GM08714 (cell line): ENCODE data around the gene FAM193A.
"Not testable (repeated sequence)": the region's sequence is repeated elsewhere in the genome, so short reads cannot be mapped to it uniquely, and the experiment has no call there.

Experiments
- H3K4me3 ChIP-seq: fragments of 200-500 bp; sonication (Bioruptor generic); 2 replicates; pipeline ENCODE4 v1.5.1; 2014; ENCODE audit warnings: mild to moderate bottlenecking, low read length, inconsistent platforms
- ZNF274 ChIP-seq: IDR thresholded peaks from 2 replicates; pipeline ENCODE4 v1.6.1; 2012; ENCODE audit warnings: mild to moderate bottlenecking, low read depth, low read length

FAM193A gene

DNA sequence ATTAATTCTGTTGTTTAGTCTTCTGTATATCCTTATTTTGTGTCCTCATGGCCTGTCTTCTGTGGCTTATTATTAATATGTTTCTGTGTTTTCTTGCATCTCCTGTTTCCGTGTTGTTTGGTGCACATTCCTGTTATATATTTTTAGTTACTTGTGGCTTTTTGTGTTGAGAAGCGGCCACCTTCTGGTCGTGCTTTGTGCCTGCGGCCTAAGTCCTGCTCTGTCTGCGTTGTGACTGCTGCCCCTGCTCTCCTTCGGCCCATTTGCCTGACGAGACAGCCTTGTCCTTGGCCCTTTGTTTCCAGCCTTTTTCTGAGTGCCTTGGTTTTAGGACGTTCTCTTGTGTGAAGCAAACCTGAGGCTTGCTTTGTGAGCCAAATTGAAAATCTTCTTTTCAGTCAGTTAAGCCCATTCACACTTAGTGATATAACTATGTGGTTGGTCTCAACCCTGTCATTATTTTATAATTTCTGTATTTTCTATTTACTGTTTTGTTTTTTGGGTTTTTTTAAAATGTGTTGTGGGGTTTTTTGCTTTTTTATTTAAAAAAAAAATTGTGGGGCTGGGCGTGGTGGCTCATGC lies 175.9 kb downstream of the FAM193A start:
- TF ChIP-seq ZNF274, result no peak
- no peak overlapping the region for H3K4me3 ChIP-seq

DNA sequence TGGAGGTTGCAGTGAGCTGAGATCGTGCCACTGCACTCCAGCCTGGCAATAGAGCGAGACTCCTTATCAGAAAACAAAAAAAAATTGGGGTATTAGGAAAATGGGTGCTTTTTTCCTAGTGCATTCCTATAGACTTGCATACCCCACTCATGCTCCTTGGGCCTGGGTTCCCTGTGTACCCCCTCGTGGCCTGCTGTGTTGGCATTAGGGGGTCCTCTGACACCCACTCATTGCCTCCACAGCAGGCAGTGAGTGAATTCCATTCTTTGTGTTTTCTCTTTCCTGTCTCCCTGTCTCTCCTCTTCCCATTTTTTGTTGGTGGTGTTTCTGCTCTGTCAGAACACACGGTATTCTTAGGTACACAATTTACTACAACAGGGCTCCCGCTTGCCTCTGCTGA lies 176.9 kb downstream of the FAM193A start:
- no peak for TF ChIP-seq ZNF274
- no peak overlapping the region for H3K4me3 ChIP-seq

DNA sequence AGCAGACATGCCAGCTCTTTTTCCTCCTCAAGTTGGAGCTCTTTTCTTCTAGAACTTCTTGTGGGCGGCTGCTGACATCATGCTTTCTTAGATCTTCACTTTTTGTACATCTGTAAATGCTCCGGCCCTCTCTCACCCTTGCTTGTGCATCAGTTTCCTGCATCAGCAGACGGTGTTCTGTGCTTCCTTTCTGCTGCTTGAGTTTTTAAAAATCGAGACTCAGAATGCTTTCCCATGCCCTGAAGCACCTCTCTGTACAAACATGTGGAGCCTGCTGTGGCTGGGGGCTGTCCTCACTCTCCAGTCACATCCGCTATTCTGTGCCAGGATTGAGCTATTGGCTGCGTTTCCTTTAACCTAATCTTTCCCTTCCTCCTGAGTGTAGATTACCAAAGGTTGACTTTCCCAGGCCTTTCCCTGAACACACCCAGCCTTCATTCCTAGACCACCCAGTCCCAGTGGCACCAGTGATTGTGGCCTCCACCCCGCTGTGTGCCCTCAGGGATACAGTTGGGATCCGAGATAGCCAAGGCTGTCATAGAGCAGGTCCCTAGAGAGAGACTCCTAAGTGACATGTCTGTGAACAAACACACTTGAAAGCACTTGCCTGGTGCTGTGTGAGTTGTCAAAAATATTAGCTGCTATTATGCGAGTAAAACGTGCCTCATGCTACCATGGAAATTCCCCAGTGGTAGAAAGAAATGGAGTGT lies 177.8 kb downstream of the FAM193A start:
- H3K4me3 ChIP-seq, result no peak overlapping the region
- no peak for TF ChIP-seq ZNF274

DNA sequence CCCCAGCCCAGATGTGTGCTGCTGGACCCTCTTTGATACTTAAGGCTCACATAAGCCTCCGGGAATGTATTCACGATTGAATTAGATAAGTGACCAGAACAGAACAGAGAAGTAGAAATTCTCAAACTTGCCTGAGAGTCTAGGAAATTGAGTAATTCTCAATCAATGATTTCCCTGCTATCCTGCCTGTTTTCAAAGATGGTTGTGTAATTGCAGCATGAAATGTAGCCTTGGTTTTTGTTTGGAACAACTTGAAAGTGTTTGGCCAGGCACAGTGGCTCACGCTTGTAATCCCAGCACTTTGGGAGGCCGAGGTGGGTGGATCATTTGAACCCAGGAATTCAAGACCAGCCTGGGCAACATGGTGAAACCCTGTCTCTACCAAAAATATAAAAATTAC lies 178.5 kb downstream of the FAM193A start:
- no peak for TF ChIP-seq ZNF274
- no peak overlapping the region for H3K4me3 ChIP-seq

DNA sequence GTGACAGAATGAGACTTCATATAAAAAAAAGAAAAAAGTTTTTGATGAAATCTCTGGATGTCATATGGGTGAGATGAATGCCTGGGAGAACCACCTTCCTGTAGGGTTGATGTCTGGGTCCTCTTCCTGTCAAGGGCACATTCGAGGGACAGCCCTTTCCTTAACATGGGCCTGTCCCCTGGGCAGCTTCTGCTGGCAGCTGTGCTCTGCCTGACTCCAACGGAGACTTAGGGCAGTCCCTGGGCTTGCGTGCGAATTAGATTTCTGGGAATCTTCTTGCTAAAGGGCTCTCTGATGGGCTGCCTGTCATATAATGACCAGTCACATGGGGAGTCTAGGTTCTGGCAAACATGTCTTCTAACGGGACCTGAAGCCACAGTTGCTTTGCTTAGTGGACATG lies 179.0 kb downstream of the FAM193A start:
- H3K4me3 ChIP-seq, result no peak overlapping the region
- TF ChIP-seq ZNF274, result no peak

DNA sequence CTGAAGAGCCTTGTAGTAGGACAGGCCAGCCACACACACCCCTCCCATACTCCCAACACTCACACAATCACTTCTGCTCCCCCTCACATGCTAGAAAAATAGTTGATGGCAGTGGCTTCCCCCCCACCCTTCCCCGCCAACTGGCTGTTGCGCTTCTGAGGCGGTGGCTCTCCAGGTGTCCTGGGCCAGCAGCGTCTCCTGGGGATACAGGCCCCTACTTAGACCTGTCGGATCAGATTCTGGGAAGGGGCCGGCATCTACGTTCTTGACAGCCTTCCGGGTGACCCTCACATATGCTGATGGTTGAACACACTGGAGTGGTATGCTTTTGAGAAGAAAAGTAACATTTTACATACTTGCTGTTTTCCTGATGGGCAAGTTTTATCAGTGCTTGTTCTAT lies 179.8 kb downstream of the FAM193A start:
- TF ChIP-seq ZNF274, result no peak
- H3K4me3 ChIP-seq, result no peak overlapping the region

DNA sequence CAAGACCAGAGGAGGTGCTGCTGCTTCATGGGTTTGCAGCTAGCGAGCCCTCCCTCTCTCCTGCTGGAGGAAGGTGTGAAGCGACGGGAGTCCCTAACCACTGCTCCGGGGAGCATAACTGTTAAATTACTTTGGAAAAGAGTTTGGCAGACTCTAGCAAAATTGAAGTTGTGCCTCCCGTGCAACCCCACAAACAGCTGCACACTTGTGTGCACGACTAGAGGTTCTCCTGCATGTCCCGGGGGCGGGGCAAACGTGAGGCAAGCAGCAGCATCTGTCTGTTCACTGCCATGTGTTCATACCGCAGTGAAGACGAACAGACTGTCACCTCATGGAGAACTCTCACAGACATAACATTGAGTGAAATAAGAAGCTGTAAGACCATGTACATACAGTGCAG lies 185.1 kb downstream of the FAM193A start:
- no peak for TF ChIP-seq ZNF274
- H3K4me3 ChIP-seq, result no peak overlapping the region

DNA sequence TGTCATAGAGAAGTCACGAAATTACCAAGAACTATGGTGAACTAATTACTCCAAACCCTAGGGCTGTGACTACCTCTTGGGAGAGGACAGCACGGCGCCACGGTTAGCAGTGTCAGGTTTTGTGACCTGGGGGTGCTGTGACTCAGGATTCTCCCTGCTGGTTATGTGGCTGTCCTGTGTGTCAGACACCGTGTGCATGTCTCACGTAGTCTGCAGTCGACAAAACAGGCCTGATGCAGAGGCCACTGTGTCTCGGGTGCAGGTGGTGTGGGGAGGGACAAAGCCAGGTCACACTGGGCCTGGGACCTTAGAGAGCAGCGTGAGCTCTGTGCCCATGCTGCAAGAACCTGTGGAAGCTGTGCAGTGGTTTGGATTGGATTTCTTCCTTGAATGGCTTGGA lies 185.6 kb downstream of the FAM193A start:
- H3K4me3 ChIP-seq, result no peak overlapping the region
- no peak for TF ChIP-seq ZNF274

DNA sequence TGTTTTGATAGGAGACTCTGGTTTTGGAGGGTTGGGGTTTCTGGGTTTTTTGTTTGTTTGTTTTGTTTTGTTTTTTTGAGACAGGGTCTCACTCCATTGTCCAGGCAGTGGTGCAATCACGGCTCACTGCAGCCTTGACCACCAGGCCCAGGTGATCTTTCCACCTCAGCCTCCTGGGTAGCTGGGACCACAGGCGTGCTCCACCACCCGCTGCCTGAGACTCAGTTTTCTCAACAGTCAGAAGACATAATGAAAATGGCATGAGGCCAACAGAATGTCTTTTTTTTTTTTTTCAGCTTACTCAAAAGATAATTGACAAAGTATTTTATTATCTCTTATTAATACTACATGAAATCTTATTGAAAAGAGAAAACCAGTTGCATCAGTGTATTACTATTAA lies 187.3 kb downstream of the FAM193A start:
- no peak for TF ChIP-seq ZNF274

DNA sequence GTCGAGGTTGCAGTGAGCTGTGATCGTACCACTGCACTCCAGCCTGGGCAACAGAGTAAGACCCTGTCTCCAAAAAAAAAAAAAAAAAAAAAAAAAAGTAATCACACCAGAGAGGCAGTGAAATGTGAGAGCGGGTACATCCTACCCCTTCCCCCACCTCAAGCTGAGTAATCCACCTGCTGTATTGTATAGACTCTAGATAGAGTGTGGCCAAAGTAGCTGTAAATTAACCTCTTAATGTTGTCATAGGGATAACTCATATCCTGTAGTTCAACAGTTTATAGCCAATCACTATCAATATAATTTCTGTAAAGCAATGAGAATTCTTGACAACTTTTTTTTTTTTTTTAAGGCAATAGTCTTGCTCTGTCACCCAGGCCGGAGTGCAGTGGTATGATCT lies 188.9 kb downstream of the FAM193A start:
- H3K4me3 ChIP-seq, result no peak overlapping the region
- TF ChIP-seq ZNF274, result no peak

More for the DNA sequence above, 187.3 kb downstream of the FAM193A start:
- no peak overlapping the region for H3K4me3 ChIP-seq

DNA sequence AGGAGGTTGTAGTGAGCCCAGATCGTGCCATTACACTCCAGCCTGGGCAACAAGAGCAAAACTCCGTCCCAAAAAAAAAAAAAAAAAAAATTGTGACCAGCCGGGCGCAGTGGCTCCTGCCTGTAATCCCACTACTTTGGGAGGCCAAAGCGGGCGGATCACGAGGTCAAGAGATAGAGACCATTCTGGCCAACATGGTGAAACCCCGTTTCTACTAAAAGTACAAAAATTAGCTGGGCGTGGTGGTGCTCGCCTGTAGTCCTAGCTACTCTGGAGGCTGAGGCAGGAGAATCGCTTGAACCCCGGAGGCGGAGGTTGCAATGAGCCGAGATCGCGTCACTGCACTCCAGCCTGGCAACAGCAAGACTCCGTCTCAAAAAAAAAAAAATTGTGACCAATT lies 190.4 kb downstream of the FAM193A start:
- not testable (repeated sequence) for H3K4me3 ChIP-seq

DNA sequence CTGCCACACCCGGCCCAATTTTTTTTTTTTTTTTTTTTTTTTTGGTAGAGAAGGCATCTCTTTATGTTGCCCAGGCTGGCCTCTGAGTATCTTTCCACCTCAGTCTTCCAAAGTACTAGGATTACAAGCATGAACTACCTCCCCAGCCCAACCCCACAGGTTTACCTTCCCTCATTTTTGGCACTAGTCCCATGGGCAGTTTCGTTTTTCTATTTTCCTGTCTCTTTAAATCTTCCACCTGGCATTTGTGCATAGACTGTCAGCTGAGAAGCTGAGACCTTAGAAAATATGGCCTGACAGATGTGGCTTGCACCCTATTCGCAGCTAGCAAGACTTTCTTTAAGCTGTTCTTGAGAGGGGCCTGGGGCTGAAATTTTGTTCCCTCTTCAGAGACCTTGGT lies 191.8 kb downstream of the FAM193A start:
- H3K4me3 ChIP-seq, result no peak overlapping the region
- TF ChIP-seq ZNF274, result no peak

DNA sequence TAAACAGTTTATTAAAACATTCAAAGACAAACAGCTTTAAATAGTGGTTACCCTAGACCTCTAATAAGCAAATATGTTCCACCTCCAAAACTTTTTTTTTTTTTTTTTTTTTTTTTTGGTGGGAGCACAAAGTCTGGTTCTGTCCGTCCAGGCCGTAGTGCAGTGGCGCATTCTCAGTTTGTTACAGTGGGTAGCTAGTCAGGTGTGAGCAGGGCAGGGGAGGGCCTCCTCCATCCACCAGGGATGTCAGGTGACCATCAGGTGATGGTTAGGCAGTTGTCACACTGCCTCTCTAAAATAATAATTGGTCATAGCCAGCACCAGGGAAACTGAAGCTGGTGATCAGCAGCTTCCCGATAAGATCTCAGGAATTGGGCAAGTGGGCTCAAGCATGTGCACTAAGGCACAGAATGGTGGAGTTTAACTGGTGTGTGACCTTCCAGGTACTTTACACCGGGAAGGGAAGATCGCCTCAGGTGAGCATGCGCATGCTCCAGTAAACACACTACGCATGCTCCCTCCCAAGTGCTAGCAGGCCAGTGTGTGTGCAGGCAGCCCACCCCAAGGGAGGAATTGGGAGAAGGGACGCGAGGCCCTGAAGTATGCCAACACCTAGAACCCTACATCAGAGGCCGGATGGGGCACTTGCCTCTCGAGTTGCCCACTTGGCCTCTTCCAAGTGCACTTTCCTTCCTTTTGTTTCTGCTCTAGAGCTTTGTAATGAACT lies 192.5 kb downstream of the FAM193A start:
- no peak for TF ChIP-seq ZNF274
- no peak overlapping the region for H3K4me3 ChIP-seq

DNA sequence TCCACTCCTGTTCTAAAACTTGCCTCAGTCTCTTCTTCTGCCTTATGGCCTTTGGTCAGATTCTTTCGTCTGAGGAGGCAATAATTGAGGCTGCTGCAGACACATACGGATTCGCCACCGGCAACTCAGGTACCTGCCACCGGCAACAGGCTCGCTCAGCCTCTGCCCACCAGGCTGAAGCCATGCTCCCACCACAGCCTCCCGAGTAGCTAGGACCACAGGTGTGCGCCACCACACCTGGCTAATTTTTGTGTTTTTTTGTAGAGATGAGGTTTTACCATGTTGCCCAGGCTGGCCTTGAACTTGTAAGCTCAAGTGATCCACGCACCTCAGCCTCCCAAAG lies 193.1 kb downstream of the FAM193A start:
- no peak for TF ChIP-seq ZNF274

DNA sequence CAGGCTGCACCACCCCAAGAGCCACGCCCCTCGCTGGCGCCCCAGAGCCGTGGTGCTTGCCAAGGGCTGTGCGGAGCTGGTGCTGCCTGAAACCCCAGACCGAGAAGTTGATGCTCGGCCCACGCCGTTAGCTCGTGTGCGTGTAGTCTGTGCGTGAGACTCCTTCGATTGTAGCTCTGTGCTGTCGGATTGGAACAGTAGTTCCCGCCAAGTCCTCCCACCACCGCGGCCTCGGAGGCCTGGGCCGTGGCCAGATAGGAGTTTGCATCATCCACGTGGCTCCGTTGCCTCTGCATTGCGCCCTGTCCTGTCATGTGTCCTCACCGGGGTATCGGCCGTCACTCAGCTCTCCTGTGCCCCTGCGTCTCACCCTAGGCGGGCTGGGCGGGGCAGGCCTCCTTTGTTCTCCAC lies 195.5 kb downstream of the FAM193A start:
- TF ChIP-seq ZNF274, result no peak
- no peak overlapping the region for H3K4me3 ChIP-seq

More for the DNA sequence above, 193.1 kb downstream of the FAM193A start:
- H3K4me3 ChIP-seq, result no peak overlapping the region
